Measurements from ENCODE around the gene RGS16.

DNA sequence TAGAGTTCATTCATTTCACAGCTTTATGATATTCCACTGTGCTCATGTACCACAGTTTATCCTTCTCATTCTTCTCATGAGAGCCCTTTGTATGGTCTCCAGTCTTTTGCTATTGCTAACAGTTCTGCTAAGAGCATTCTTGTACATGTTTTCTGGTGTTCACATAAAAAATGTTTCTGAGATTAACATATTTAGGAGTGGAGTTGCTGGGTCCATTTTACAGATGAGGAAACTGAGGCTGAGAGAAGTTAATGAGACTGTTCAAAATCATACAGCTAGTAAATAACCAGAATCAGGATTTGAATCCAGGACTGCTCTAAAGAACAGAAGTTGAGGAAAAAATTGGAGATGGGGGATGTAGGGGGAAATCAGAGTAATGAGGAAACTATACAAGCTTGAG is 28.8 kb upstream of the RGS16 start:
- no peak for TF ChIP-seq POLR2A (IDR thresholded peaks at IDR 0.05; ENCODE audit: low read depth, low read length)
- TF ChIP-seq FOS (IDR thresholded peaks at IDR 0.05; ENCODE audit: borderline replicate concordance, insufficient read depth, low read length): no peak
- TF ChIP-seq, protein P1, sequence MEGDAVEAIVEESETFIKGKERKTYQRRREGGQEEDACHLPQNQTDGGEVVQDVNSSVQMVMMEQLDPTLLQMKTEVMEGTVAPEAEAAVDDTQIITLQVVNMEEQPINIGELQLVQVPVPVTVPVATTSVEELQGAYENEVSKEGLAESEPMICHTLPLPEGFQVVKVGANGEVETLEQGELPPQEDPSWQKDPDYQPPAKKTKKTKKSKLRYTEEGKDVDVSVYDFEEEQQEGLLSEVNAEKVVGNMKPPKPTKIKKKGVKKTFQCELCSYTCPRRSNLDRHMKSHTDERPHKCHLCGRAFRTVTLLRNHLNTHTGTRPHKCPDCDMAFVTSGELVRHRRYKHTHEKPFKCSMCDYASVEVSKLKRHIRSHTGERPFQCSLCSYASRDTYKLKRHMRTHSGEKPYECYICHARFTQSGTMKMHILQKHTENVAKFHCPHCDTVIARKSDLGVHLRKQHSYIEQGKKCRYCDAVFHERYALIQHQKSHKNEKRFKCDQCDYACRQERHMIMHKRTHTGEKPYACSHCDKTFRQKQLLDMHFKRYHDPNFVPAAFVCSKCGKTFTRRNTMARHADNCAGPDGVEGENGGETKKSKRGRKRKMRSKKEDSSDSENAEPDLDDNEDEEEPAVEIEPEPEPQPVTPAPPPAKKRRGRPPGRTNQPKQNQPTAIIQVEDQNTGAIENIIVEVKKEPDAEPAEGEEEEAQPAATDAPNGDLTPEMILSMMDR (IDR thresholded peaks at IDR 0.05; ENCODE audit: extremely low read depth in 1 of 2, insufficient read depth in 1 of 2, low read depth in 1 of 2, low read length in 2 of 2): no peak
- no peak for TF ChIP-seq POLR2AphosphoS5 (IDR thresholded peaks at IDR 0.05; ENCODE audit: insufficient read depth, low read depth, low read length)
- TF ChIP-seq, protein P2, sequence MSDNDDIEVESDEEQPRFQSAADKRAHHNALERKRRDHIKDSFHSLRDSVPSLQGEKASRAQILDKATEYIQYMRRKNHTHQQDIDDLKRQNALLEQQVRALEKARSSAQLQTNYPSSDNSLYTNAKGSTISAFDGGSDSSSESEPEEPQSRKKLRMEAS (IDR thresholded peaks at IDR 0.05; ENCODE audit: insufficient read depth, insufficient read length): no peak
- TF ChIP-seq EZH2 (IDR thresholded peaks at IDR 0.05; ENCODE audit: borderline replicate concordance, low read depth, low read length, severe bottlenecking): no peak
